Measurements from ENCODE around the gene PTPRN2. TPM values are rescaled to one million over a fixed set of nuclear protein-coding genes. Genes with fewer than 3 reads are reported as not detected.

The PTPRN2 gene
- total and polyA plus RNA-seq, 2 donors (not counting 3 experiments of a cell fraction or from before 2014, with no cell fraction given), result 0.62 to 0.88 TPM

GRCh38 chr7:157886266-157886665 is 701.4 kb downstream of the PTPRN2 start:
- intact Hi-C loops (cut with micrococcal nuclease), result no loop called here
- Histone ChIP-seq H3K9me1 (replicated peaks; ENCODE audit: control insufficient read depth, extremely low read depth, insufficient read depth, low read length) (no peaks in the 10 kb centered on the region), H3K9ac (replicated peaks; ENCODE audit: extremely low read depth, insufficient read depth, low read length) (no peak overlapping the region), H3K9me3 (replicated peaks; ENCODE audit: control insufficient read depth, insufficient read depth, low read length) (no peaks in the 10 kb centered on the region), H3K4me1 (ENCODE audit: control insufficient read depth, extremely low read depth, insufficient read depth, low read length) (no peaks in the 10 kb centered on the region), H2AFZ (ENCODE audit: low read depth, low read length) (no peak overlapping the region), H3K4me2 (ENCODE audit: insufficient read depth, low read length) (no peak overlapping the region), H3K27me3 (ENCODE audit: control insufficient read depth in 2 of 2, insufficient read depth in 2 of 2, low read length in 2 of 2) (no peaks in the 10 kb centered on the region), H3K4me3 (replicated peaks in 1 of 3; ENCODE audit: insufficient read depth in 1 of 3, low read depth in 1 of 3, low read length in 3 of 3) (no peak overlapping the region), H3K79me2 (ENCODE audit: control insufficient read depth, insufficient read depth, low read length) (no peaks in the 10 kb centered on the region), H3K27ac (ENCODE audit: insufficient read depth, low read depth, low read length) (no peak overlapping the region), H4K20me1 (replicated peaks; ENCODE audit: control insufficient read depth, extremely low read depth, insufficient read depth, low read length) (no peaks in the 10 kb centered on the region), H3K36me3 (ENCODE audit: control insufficient read depth in 2 of 2, extremely low read depth in 1 of 2, insufficient read depth in 2 of 2, low read length in 2 of 2) (no peaks in the 10 kb centered on the region)
- no peak for DNase-seq (ENCODE audit: low read depth, low spot score)
- CTCF ChIA-PET, result no interaction called here
- no peak for TF ChIP-seq CTCF (IDR thresholded peaks at IDR 0.05; ENCODE audit: extremely low read depth in 1 of 2, insufficient read depth in 1 of 2, low read depth in 1 of 2, low read length in 2 of 2)
- no peak for TF ChIP-seq FOS (IDR thresholded peaks at IDR 0.05; ENCODE audit: borderline replicate concordance, insufficient read depth, low read length)
- no peak for TF ChIP-seq POLR2AphosphoS5 (IDR thresholded peaks at IDR 0.05; ENCODE audit: insufficient read depth, low read depth, low read length)
- TF ChIP-seq JUN (IDR thresholded peaks at IDR 0.05; ENCODE audit: borderline replicate concordance, insufficient read depth, insufficient read length, low read depth), result no peak
- no peak for TF ChIP-seq MAX (IDR thresholded peaks at IDR 0.05; ENCODE audit: insufficient read depth, insufficient read length)
- TF ChIP-seq POLR2A (IDR thresholded peaks at IDR 0.05; ENCODE audit: low read depth, low read length), result no peak
- no peak for TF ChIP-seq MYC (IDR thresholded peaks at IDR 0.05; ENCODE audit: low read depth, low read length)
- no peak for TF ChIP-seq EZH2 (IDR thresholded peaks at IDR 0.05; ENCODE audit: borderline replicate concordance, low read depth, low read length, severe bottlenecking)
- TF ChIP-seq GATA2 (IDR thresholded peaks at IDR 0.05; ENCODE audit: insufficient read depth, insufficient read length, low read depth, low read length), result no peak
- dilution Hi-C loops (cut with MboI; ENCODE audit: extremely low pct_ligation_motif_present, low sequenced_read_pairs), result no loop called here
- no peak for FAIRE-seq
- BruUV-seq (replicated peaks), result no TSS peak
- POLR2A ChIA-PET, result no interaction called here

Measured in endothelial cell of umbilical vein (primary cell).